MM.1S (cell line): Measurements from ENCODE around the gene PRR36.

ENCODE experiments used
- DNase-seq: peaks from one replicate; pipeline ENCODE4 v3.0.0-alpha.2; 2015
- H2AFZ ChIP-seq: fragments of 300-600 bp; sonication (generic); 2 replicates; pipeline ENCODE4 v1.6.0; 2016; ENCODE audit warnings: antibody characterized with exemption, low read length
- H3F3A ChIP-seq: fragments of 300-600 bp; sonication (generic); 2 replicates; pipeline ENCODE4 v1.6.1; 2016; ENCODE audit warnings: mild to moderate bottlenecking, antibody characterized with exemption, low read length, moderate library complexity, mixed read lengths; ENCODE audit not compliant: insufficient read depth
- H3K27ac ChIP-seq: fragments of 300-600 bp; sonication (generic); 2 replicates; pipeline ENCODE4 v1.5.1; 2016; ENCODE audit warnings: mild to moderate bottlenecking, low read length
- H3K27me3 ChIP-seq: fragments of 300-600 bp; sonication (generic); replicated peaks from 2 replicates; pipeline ENCODE4 v1.6.0; 2016; ENCODE audit warnings: low read length; ENCODE audit not compliant: insufficient read depth
- H3K36me3 ChIP-seq: fragments of 300-600 bp; sonication (generic); replicated peaks from 2 replicates; pipeline ENCODE4 v1.6.1; 2016; ENCODE audit warnings: mild to moderate bottlenecking, low read length, mixed read lengths; ENCODE audit not compliant: insufficient read depth
- H3K4me1 ChIP-seq: fragments of 300-600 bp; sonication (generic); 2 replicates; pipeline ENCODE4 v1.6.1; 2016; ENCODE audit warnings: low read length, mixed read lengths
- H3K4me2 ChIP-seq: fragments of 300-600 bp; sonication (generic); 2 replicates; pipeline ENCODE4 v1.6.0; 2016; ENCODE audit warnings: low read depth, low read length
- H3K4me3 ChIP-seq: fragments of 300-600 bp; sonication (generic); 2 replicates; pipeline ENCODE4 v1.5.1; 2016; ENCODE audit warnings: low read length, mixed read lengths
- H3K79me2 ChIP-seq: fragments of 300-600 bp; sonication (generic); 2 replicates; pipeline ENCODE4 v1.6.1; 2016; ENCODE audit warnings: mixed run types, low read length, mixed read lengths
- H3K9ac ChIP-seq: fragments of 300-600 bp; sonication (generic); 2 replicates; pipeline ENCODE4 v1.6.1; 2016; ENCODE audit warnings: low read length, mixed read lengths
- H3K9me2 ChIP-seq: fragments of 300-600 bp; sonication (generic); replicated peaks from 2 replicates; pipeline ENCODE4 v1.6.1; 2016; ENCODE audit warnings: mild to moderate bottlenecking, low read length, mixed read lengths; ENCODE audit not compliant: insufficient read depth
- H3K9me3 ChIP-seq: fragments of 300-600 bp; sonication (generic); replicated peaks from 2 replicates; pipeline ENCODE4 v1.6.1; 2016; ENCODE audit warnings: mild to moderate bottlenecking, low read length, mixed read lengths; ENCODE audit not compliant: insufficient read depth
- H4K20me1 ChIP-seq: fragments of 300-600 bp; sonication (generic); 2 replicates; pipeline ENCODE4 v1.6.1; 2016; ENCODE audit warnings: mild to moderate bottlenecking, low read length, moderate library complexity, mixed read lengths; ENCODE audit not compliant: insufficient read depth
- CTCF ChIP-seq: fragments of 300-600 bp; sonication (generic); IDR thresholded peaks from 2 replicates; pipeline ENCODE4 v1.5.1; 2016; ENCODE audit warnings: antibody characterized with exemption, low read length, mixed read lengths
- EZH2 ChIP-seq: fragments of 300-600 bp; sonication (generic); optimal IDR thresholded peaks from 2 replicates; pipeline ENCODE3; 2017; ENCODE audit warnings: low read depth, mild to moderate bottlenecking, antibody characterized with exemption, low read length, mixed read lengths
- EZH2phosphoT487 ChIP-seq: fragments of 300-600 bp; sonication (generic); IDR thresholded peaks from 2 replicates; pipeline ENCODE4 v1.6.1; 2018; ENCODE audit warnings: antibody characterized with exemption, low read length

PRR36 gene

DNA sequence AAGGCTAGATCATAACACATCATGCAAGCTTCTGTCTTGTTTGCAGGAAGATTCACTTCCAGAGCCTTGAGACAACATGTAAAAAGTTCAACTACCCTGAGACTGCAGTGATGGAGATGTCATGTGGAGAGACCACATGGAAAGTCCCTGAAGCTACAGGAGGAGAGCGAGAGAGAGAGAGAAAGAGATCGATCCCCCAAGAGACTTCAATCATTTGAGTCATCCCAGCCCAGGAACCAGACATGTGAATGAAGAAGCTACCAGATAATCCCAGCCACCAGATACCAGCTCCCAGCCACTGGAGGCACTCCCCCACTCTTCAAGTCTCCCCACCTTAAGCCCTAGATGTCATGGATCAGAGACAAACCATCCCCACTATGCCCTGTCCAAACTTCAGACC is 54.9 kb downstream of the PRR36 start:
- H3K79me2 ChIP-seq = no peaks in the 10 kb centered on the region
- TF ChIP-seq EZH2phosphoT487 (no peak), EZH2 (no peak), CTCF (no peak)
- H3K4me3 ChIP-seq = no peak overlapping the region
- no peaks in the 10 kb centered on the region for H3K9me3 ChIP-seq
- 0 out of 2 replicates have a peak, but pooled peaks cover 5% of the 10 kb centered on the region for H3K4me1 ChIP-seq
- DNase-seq = no peak
- H3K27ac ChIP-seq = no peak overlapping the region
- no peak overlapping the region for H2AFZ ChIP-seq
- H3K9me2 ChIP-seq = no peaks in the 10 kb centered on the region
- no peaks in the 10 kb centered on the region for H3F3A ChIP-seq
- no peak overlapping the region for H3K9ac ChIP-seq
- H3K36me3 ChIP-seq = no peaks in the 10 kb centered on the region
- H4K20me1 ChIP-seq = no peaks in the 10 kb centered on the region
- H3K27me3 ChIP-seq = peaks cover 84% of the 10 kb centered on the region
- H3K4me2 ChIP-seq = no peak overlapping the region

DNA sequence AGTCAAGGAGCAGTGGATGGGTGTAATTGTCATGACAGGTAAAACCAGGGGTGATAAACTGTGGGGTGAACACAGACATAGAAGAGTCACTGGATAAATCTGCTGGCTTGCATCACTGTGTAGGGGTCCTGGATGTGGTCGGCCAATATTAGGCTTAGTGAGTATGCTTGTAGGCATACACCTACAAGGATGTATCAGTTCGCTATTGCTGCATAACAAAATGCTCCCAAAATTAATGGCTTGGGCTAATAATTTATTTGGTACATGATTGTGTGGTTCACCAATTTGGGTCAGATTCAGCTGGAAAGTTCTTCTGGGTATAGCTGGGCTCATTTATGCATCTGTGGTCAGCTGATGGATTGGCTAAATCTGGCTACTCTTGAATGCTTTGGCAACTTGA is 55.4 kb downstream of the PRR36 start:
- Histone ChIP-seq H3F3A (no peaks in the 10 kb centered on the region), H3K36me3 (no peaks in the 10 kb centered on the region), H3K27ac (no peak overlapping the region), H3K9me2 (no peaks in the 10 kb centered on the region), H3K9ac (no peak overlapping the region), H3K4me1 (0 out of 2 replicates have a peak, but pooled peaks cover 5% of the 10 kb centered on the region), H3K4me2 (no peak overlapping the region), H3K79me2 (no peaks in the 10 kb centered on the region), H4K20me1 (no peaks in the 10 kb centered on the region), H3K4me3 (no peak overlapping the region), H2AFZ (no peak overlapping the region), H3K9me3 (no peaks in the 10 kb centered on the region), H3K27me3 (peaks cover 86% of the 10 kb centered on the region)
- TF ChIP-seq EZH2phosphoT487 (no peak), CTCF (no peak), EZH2 (no peak)
- DNase-seq = no peak
